HL-60 (cell line): ENCODE measurements around the gene UBR4.
A peak's percentile ranks its signal among the peaks of the same experiment; 100 is the strongest.

ENCODE experiments used
- DNase-seq, 2 experiments: peaks; one replicate each; pipeline ENCODE4 v3.0.0-alpha.2; 2010 to 2020; ENCODE audit warnings: low read depth in 1 of 2, low spot score in 1 of 2
- H3K27ac ChIP-seq: fragments of 250-450 bp; sonication (Bioruptor Pico); replicated peaks from 2 replicates; pipeline ENCODE4 v1.5.1; 2020; ENCODE audit warnings: mild to moderate bottlenecking, moderate library complexity
- H3K27me3 ChIP-seq: fragments of 250-450 bp; sonication (Bioruptor Pico); 2 replicates; pipeline ENCODE4 v1.5.1; 2021; ENCODE audit warnings: mild to moderate bottlenecking, moderate library complexity; ENCODE audit not compliant: insufficient read depth, poor library complexity, severe bottlenecking
- H3K4me3 ChIP-seq: replicated peaks from 2 replicates; pipeline ENCODE4 v1.5.1; 2011; ENCODE audit warnings: mild to moderate bottlenecking, control low read depth, low read length; ENCODE audit not compliant: insufficient read depth
- GABPA ChIP-seq: IDR thresholded peaks from 2 replicates; pipeline ENCODE4 v1.6.1; 2012; ENCODE audit warnings: low read depth
- POLR2AphosphoS5 ChIP-seq: IDR thresholded peaks from 2 replicates; pipeline ENCODE4 v1.6.1; 2012; ENCODE audit warnings: low read depth
- SPI1 ChIP-seq: IDR thresholded peaks from 2 replicates; pipeline ENCODE4 v1.6.1; 2012; ENCODE audit warnings: low read depth, mild to moderate bottlenecking, borderline replicate concordance
- TF ChIP-seq, protein P1 (sequence below): IDR thresholded peaks from one replicate; pipeline ENCODE4 v1.5.1; 2011; ENCODE audit warnings: low read length, control low read depth, inconsistent platforms; ENCODE audit not compliant: insufficient read depth
- TF ChIP-seq, protein P2 (sequence below): IDR thresholded peaks from 2 replicates; pipeline ENCODE4 v1.6.1; 2012; ENCODE audit warnings: low read depth; ENCODE audit not compliant: insufficient replicate concordance

The UBR4 gene

DNA sequence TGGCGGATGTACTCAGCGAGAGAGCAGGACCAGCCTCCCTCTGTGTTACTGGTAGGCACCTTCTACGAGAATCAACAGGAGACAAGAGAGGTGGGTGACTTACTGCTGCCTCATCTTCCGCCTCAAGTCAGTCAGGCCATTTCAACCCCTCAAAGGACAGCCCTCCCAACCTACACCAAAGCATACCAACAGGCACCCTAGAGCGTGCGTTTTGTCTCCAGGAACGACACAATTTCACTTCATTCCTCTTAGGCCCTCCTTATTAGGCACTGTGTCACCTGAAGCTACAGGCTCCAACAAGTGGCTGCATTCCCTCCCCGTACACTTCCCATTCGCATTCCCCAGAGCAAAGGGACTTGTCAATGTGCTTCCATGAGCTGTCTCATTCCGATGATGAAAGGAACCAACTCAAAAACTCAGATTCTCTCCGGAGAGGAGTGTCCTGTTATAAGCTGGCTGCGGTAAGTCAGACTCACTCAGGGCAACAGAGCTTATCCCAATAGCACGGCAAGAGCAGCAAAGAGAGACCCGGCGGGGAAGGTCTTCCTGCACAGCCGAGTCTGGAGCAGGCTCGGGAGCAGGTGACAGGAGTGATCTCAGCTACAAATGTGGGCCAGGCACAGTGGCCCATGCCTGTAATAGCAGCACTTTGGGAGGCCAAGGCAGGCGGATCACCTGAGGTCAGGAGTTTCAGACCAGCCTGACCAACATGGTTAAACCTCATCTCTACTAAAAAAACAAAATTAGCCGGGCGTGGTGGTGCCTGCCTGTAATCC, 133.0 kb downstream of the UBR4 start:
- TF ChIP-seq SPI1 (no peak), POLR2AphosphoS5 (no peak), GABPA (no peak)
- TF ChIP-seq, protein P1, sequence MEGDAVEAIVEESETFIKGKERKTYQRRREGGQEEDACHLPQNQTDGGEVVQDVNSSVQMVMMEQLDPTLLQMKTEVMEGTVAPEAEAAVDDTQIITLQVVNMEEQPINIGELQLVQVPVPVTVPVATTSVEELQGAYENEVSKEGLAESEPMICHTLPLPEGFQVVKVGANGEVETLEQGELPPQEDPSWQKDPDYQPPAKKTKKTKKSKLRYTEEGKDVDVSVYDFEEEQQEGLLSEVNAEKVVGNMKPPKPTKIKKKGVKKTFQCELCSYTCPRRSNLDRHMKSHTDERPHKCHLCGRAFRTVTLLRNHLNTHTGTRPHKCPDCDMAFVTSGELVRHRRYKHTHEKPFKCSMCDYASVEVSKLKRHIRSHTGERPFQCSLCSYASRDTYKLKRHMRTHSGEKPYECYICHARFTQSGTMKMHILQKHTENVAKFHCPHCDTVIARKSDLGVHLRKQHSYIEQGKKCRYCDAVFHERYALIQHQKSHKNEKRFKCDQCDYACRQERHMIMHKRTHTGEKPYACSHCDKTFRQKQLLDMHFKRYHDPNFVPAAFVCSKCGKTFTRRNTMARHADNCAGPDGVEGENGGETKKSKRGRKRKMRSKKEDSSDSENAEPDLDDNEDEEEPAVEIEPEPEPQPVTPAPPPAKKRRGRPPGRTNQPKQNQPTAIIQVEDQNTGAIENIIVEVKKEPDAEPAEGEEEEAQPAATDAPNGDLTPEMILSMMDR, result no peak
- TF ChIP-seq, protein P2, sequence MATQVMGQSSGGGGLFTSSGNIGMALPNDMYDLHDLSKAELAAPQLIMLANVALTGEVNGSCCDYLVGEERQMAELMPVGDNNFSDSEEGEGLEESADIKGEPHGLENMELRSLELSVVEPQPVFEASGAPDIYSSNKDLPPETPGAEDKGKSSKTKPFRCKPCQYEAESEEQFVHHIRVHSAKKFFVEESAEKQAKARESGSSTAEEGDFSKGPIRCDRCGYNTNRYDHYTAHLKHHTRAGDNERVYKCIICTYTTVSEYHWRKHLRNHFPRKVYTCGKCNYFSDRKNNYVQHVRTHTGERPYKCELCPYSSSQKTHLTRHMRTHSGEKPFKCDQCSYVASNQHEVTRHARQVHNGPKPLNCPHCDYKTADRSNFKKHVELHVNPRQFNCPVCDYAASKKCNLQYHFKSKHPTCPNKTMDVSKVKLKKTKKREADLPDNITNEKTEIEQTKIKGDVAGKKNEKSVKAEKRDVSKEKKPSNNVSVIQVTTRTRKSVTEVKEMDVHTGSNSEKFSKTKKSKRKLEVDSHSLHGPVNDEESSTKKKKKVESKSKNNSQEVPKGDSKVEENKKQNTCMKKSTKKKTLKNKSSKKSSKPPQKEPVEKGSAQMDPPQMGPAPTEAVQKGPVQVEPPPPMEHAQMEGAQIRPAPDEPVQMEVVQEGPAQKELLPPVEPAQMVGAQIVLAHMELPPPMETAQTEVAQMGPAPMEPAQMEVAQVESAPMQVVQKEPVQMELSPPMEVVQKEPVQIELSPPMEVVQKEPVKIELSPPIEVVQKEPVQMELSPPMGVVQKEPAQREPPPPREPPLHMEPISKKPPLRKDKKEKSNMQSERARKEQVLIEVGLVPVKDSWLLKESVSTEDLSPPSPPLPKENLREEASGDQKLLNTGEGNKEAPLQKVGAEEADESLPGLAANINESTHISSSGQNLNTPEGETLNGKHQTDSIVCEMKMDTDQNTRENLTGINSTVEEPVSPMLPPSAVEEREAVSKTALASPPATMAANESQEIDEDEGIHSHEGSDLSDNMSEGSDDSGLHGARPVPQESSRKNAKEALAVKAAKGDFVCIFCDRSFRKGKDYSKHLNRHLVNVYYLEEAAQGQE, result no peak
- no peak for DNase-seq
- H3K27me3 ChIP-seq, result no peaks in the 10 kb centered on the region
- no peak overlapping the region for H3K4me3 ChIP-seq
- H3K27ac ChIP-seq, result no peak overlapping the region

DNA sequence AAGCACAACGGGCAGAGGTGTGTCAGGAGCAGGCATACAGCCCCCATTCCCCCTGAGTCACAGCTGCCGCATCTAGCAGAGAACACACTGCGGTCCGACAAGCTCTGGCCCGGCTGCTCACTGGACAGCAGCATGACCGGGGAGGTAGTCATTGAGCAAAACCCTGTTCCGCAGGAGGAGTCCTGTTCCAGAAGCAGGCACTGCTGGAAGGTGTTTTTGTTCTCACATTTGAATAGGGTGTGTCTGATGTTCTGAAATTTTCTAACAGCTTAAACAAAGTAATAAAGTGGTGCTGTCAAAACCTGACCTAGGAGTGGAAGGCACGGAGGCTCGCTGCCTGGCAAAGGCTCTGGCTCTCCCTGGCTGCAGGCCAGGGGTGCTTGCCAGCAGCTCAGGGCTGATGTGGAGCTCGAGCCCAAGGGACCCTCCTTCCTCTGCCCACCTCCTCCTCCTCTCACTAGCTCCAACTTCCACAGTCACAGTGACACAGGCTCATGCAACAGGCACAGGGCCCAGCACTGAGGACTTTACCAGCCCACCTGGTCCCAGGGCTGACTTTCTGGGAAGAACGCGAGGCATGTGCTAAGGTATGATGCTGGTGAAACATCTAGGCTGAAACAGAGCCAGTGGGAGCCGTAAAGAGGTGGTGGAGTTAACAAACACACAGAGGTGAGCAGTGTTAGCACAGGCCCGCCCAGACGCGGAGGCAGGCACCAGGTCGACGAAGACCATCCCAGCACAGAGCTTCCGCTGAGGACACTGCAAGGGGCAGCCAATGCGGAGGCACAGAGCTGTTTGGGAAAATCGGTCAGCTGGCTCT, 135.0 kb downstream of the UBR4 start:
- no peak overlapping the region for H3K27ac ChIP-seq

DNA sequence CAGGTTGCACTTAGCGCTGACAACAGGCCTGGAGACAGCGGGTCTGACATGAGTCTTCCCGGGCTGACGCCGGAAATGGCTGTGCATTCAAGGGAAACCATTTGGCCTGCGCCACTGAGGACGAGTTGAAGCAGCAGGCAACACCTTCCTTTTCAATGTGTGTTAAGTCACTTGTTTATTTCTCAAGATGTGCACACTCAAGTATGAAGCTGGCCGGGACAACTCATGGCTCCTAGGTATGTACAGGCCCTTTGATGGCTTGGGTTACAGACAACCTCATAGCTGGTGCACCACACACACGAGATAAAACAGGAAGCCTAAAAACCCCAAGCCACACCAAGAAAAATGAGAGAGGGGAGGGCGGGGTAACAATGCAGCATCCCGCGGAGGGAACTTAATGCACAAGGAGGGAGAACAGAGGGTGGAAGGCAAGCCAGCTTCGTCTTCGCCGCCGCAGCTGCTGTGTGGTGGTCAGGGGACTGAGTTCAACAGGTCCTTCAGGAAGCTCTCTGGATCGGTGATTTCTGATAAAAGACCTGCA, 135.6 kb downstream of the UBR4 start:
- Histone ChIP-seq H3K4me3 (no peak overlapping the region), H3K27ac (no peak overlapping the region), H3K27me3 (no peaks in the 10 kb centered on the region)
- peak in 1 of 2 experiments; percentile 38 for DNase-seq
- TF ChIP-seq GABPA, result no peak
- TF ChIP-seq SPI1, result peak; percentile 9; the same call in 1 of the 2 replicates

More for the DNA sequence above, 135.0 kb downstream of the UBR4 start:
- TF ChIP-seq, protein P2, result no peak
- TF ChIP-seq SPI1 (no peak), GABPA (no peak), POLR2AphosphoS5 (no peak)
- TF ChIP-seq, protein P1, result no peak
- DNase-seq, result no peak
- Histone ChIP-seq H3K27me3 (no peaks in the 10 kb centered on the region), H3K4me3 (no peak overlapping the region)
